ENCODE measurements around the gene HNRNPUL1. TPM values are rescaled to one million over a fixed set of nuclear protein-coding genes. Genes with fewer than 3 reads are reported as not detected.
A peak's percentile ranks its signal among the peaks of the same experiment; 100 is the strongest.
"Not testable (repeated sequence)": the region's sequence is repeated elsewhere in the genome, so short reads cannot be mapped to it uniquely, and the experiment has no call there.

HNRNPUL1 gene
- total and polyA plus RNA-seq, 4 donors: 59.5 to 156 (median 119) TPM

- DNase-seq: no peak
- H3K4me3 ChIP-seq (ENCODE audit: low read length in 2 of 2): no peak overlapping the region
- ATAC-seq (ENCODE audit: low FRiP score): no peak
- no peaks in the 10 kb centered on the region for H3K36me3 ChIP-seq (ENCODE audit: control insufficient read depth in 1 of 2, insufficient read depth in 2 of 2, low read length in 1 of 2)
- H3K4me1 ChIP-seq (ENCODE audit: control insufficient read depth in 1 of 2, insufficient read depth in 2 of 2, low read length in 2 of 2): no peaks in the 10 kb centered on the region
- WGBS, 2 donors: 87 to 88% methylated on average over 10 of the region's 10 CpGs
- intact Hi-C loops (cut with DNase I): no loop called here
- H3K27ac ChIP-seq (ENCODE audit: low read depth in 1 of 2, low read length in 2 of 2): no peak overlapping the region
- H3K27me3 ChIP-seq (ENCODE audit: control insufficient read depth in 1 of 2, insufficient read depth in 2 of 2, low read length in 1 of 2): no peaks in the 10 kb centered on the region
- no peaks in the 10 kb centered on the region for H3K9me3 ChIP-seq (ENCODE audit: control insufficient read depth, low read length)
These were observed 41.9 kb upstream of the HNRNPUL1 start for GRCh38 chr19:41222240-41222639.

- intact Hi-C loops (cut with DNase I): no loop called here
- WGBS, 2 donors: 26 to 29% methylated on average over 8 of the region's 8 CpGs
- Histone ChIP-seq H3K27ac (ENCODE audit: low read depth in 1 of 2, low read length in 2 of 2) (peak overlapping the region in 1 of 2 donors; percentile 90), H3K9me3 (ENCODE audit: control insufficient read depth, low read length) (no peaks in the 10 kb centered on the region), H3K36me3 (ENCODE audit: control insufficient read depth in 1 of 2, insufficient read depth in 2 of 2, low read length in 1 of 2) (no peaks in the 10 kb centered on the region), H3K4me1 (ENCODE audit: control insufficient read depth in 1 of 2, insufficient read depth in 2 of 2, low read length in 2 of 2) (no peaks in the 10 kb centered on the region), H3K4me3 (ENCODE audit: low read length in 2 of 2) (no peak overlapping the region), H3K27me3 (ENCODE audit: control insufficient read depth in 1 of 2, insufficient read depth in 2 of 2, low read length in 1 of 2) (no peaks in the 10 kb centered on the region)
- ATAC-seq (ENCODE audit: low FRiP score) (no peak), DNase-seq (peak; percentile 72 to 91)
These were observed 40.5 kb upstream of the HNRNPUL1 start for GRCh38 chr19:41223431-41224234.

DNA sequence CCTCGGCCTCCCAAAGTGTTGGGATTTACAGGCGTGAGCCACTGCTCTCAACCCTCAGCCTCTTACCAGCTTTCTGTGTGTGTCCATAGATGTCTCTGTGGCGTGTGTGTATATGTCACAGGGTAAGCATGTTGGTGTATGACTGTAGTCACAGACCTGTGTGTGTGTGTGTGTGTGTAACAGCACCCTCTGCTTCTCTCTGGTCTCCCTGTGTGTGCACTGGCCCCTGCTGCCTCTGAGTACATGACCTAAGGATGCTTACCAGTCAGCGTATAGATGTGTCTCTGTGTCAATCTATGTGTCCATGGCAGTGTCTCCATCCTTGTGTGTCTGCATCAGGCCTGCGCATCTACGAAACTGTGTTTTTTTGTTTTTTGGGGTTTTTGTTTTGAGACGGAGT lies 39.5 kb upstream of the HNRNPUL1 start:
- Histone ChIP-seq H3K4me3 (ENCODE audit: low read length in 2 of 2) (no peak overlapping the region), H3K27ac (ENCODE audit: low read depth in 1 of 2, low read length in 2 of 2) (no peak overlapping the region), H3K9me3 (ENCODE audit: control insufficient read depth, low read length) (no peaks in the 10 kb centered on the region), H3K36me3 (ENCODE audit: control insufficient read depth in 1 of 2, insufficient read depth in 2 of 2, low read length in 1 of 2) (no peaks in the 10 kb centered on the region), H3K27me3 (ENCODE audit: control insufficient read depth in 1 of 2, insufficient read depth in 2 of 2, low read length in 1 of 2) (no peaks in the 10 kb centered on the region), H3K4me1 (ENCODE audit: control insufficient read depth in 1 of 2, insufficient read depth in 2 of 2, low read length in 2 of 2) (no peaks in the 10 kb centered on the region)
- ATAC-seq (ENCODE audit: low FRiP score) (no peak), DNase-seq (no peak)
- WGBS, 2 donors: 94 to 96% methylated on average over 7 of the region's 7 CpGs
- intact Hi-C loops (cut with DNase I): loop anchor here in 1 of 2 donors (5.0 kb wide), 1 partner anchor 38 kb away; the partner anchor contains the start of gene HNRNPUL1

- Histone ChIP-seq H3K4me3 (ENCODE audit: low read length in 2 of 2) (no peak overlapping the region), H3K9me3 (ENCODE audit: control insufficient read depth, low read length) (no peaks in the 10 kb centered on the region), H3K36me3 (ENCODE audit: control insufficient read depth in 1 of 2, insufficient read depth in 2 of 2, low read length in 1 of 2) (no peaks in the 10 kb centered on the region), H3K27me3 (ENCODE audit: control insufficient read depth in 1 of 2, insufficient read depth in 2 of 2, low read length in 1 of 2) (no peaks in the 10 kb centered on the region), H3K27ac (ENCODE audit: low read depth in 1 of 2, low read length in 2 of 2) (peak overlapping the region; percentile 19 to 83), H3K4me1 (ENCODE audit: control insufficient read depth in 1 of 2, insufficient read depth in 2 of 2, low read length in 2 of 2) (no peaks in the 10 kb centered on the region)
- intact Hi-C loops (cut with DNase I): loop anchor here (1.0 to 5.0 kb wide), 2 partner anchors 37 kb away; partner anchors contain the start of gene HNRNPUL1 (in 1 of the 2)
- WGBS, 2 donors: 45 to 46% methylated on average over 29 of the region's 29 CpGs
- ATAC-seq (ENCODE audit: low FRiP score): peak; percentile 75
- peak; percentile 84 to 90 for DNase-seq
These were observed 38.7 kb upstream of the HNRNPUL1 start for GRCh38 chr19:41225238-41226052.

DNA sequence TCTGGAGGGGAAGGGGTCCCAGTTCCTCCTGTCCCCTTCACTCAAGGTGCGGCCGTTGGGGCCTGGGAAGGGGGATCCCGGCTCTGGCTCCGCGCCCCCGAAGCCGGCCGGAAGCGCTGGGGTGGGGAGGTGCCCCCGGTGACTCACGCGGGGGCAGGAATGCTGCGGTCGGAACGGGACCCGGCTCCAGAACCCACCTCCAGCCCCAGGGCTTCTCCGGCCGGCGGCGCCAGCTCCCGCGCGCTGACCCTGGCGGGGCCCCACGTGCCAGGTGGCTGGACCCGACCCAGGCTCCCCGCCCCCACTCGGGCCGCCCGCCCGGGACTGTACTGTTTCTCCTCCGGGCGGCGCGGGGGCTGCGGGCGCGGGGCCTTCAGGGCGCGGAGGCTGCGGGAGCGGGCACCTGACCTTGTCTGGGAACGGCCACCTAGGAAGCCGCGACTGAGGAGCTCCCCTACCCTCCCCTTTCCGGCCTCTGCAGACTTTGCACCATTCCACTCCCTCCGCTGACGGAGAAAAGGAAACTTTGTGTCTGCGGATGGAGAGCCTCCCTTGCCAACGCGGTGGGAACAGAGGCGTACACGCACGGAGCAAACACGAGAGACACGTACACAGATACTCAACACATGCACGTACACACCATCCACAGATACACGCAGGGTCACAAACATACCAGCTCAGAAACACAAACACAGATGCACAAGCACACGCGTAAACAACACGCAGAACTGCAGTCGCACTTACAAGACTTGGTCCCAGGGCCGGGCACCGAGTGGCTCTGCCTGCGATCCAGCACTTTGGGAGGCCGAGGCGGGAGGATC lies 37.9 kb upstream of the HNRNPUL1 start:
- DNase-seq: peak; percentile 83 to 94
- Histone ChIP-seq H3K4me1 (ENCODE audit: control insufficient read depth in 1 of 2, insufficient read depth in 2 of 2, low read length in 2 of 2) (no peaks in the 10 kb centered on the region), H3K27me3 (ENCODE audit: control insufficient read depth in 1 of 2, insufficient read depth in 2 of 2, low read length in 1 of 2) (no peaks in the 10 kb centered on the region), H3K9me3 (ENCODE audit: control insufficient read depth, low read length) (no peaks in the 10 kb centered on the region), H3K4me3 (ENCODE audit: low read length in 2 of 2) (no peak overlapping the region), H3K36me3 (ENCODE audit: control insufficient read depth in 1 of 2, insufficient read depth in 2 of 2, low read length in 1 of 2) (no peaks in the 10 kb centered on the region), H3K27ac (ENCODE audit: low read depth in 1 of 2, low read length in 2 of 2) (peak overlapping the region; percentile 19 to 83)
- intact Hi-C loops (cut with DNase I): loop anchor here (1.0 to 5.0 kb wide), 2 partner anchors 36 kb away; partner anchors contain the start of gene HNRNPUL1 (in 1 of the 2)
- WGBS, 2 donors: 1% methylated on average over 52 to 67 of the region's 67 CpGs
- peak; percentile 74 for ATAC-seq (ENCODE audit: low FRiP score)

DNA sequence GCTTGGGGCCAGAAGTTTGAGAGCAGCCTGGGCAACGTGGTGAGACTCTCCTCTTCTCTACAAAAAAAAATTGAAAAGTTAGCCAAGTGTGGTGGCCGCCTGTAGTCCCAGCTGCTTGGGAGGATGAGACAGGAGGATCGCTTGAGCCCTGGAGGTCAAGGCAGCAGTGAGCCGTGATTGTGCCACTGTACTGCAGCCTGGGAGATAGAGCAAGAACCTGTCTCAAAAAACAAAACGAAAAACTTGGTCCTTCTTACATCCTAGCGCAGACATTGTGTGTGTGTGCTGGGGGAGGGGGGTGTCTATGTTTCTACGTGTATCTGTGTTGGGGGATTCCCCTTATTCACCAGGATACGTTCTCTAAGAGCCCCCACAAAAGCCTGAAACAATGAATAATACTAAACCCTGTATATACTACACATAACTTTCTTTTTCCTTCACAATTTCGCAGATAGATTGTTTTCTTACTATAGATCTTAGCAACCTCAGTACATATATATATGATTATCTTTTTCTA lies 37.2 kb upstream of the HNRNPUL1 start:
- WGBS, 2 donors: 59 to 61% methylated on average over 9 of the region's 9 CpGs

DNA sequence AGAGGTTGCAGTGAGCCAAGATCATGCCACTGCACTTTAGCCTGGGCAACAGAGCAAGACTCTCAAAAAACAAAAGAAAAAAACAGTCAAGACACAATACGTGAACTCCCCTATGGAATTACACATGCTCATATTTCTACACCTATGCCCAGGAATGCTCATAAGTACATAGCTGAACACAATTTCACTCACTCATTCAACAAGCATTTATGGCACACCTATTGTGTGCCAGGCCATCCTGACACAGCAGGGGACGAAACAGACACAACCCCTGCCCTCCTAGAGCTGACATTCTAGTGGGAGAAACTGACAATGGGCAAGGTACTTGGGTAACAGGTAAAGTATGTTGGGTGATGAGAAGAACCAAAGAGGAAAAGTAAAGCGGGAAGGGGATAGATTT lies 35.7 kb upstream of the HNRNPUL1 start:
- DNase-seq: no peak
- H3K4me1 ChIP-seq (ENCODE audit: control insufficient read depth in 1 of 2, insufficient read depth in 2 of 2, low read length in 2 of 2): no peaks in the 10 kb centered on the region
- intact Hi-C loops (cut with DNase I): loop anchor here in 1 of 2 donors (5.0 kb wide), 1 partner anchor 34 kb away; the partner anchor contains the start of gene HNRNPUL1

More for the DNA sequence above, 37.2 kb upstream of the HNRNPUL1 start:
- Histone ChIP-seq H3K9me3 (ENCODE audit: control insufficient read depth, low read length) (no peaks in the 10 kb centered on the region), H3K4me1 (ENCODE audit: control insufficient read depth in 1 of 2, insufficient read depth in 2 of 2, low read length in 2 of 2) (no peaks in the 10 kb centered on the region), H3K36me3 (ENCODE audit: control insufficient read depth in 1 of 2, insufficient read depth in 2 of 2, low read length in 1 of 2) (no peaks in the 10 kb centered on the region), H3K27ac (ENCODE audit: low read depth in 1 of 2, low read length in 2 of 2) (peak overlapping the region in 1 of 2 donors; percentile 83), H3K4me3 (ENCODE audit: low read length in 2 of 2) (no peak overlapping the region), H3K27me3 (ENCODE audit: control insufficient read depth in 1 of 2, insufficient read depth in 2 of 2, low read length in 1 of 2) (no peaks in the 10 kb centered on the region)
- intact Hi-C loops (cut with DNase I): loop anchor here (1.0 to 5.0 kb wide), 2 partner anchors 35 kb away; partner anchors contain the start of gene HNRNPUL1 (in 1 of the 2)
- ATAC-seq (ENCODE audit: low FRiP score) (no peak), DNase-seq (no peak)

DNA sequence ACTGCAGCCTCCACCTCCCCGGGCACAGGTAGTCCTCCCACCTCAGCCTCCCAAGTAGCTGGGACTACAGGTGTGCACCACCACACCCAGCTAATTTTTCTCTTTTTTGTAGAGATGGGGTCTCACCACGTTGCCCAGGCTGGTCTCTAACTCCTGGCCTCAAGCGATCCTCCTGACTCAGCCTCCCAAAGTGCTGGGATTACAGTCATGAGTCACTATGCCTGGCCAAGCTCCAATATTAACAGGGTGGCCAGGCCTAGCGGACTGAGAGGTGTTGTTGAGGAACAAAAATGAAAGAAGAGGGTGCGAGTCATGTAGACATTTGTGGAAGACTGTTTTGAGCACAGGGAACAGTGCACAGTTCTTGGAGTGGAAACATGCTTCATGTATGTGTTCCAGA lies 34.8 kb upstream of the HNRNPUL1 start:
- not testable (repeated sequence) for DNase-seq; H3K4me3 ChIP-seq (ENCODE audit: low read length in 2 of 2); ATAC-seq (ENCODE audit: low FRiP score); H3K27ac ChIP-seq (ENCODE audit: low read depth in 1 of 2, low read length in 2 of 2); H3K4me1 ChIP-seq (ENCODE audit: control insufficient read depth in 1 of 2, insufficient read depth in 2 of 2, low read length in 2 of 2); H3K36me3 ChIP-seq (ENCODE audit: control insufficient read depth in 1 of 2, insufficient read depth in 2 of 2, low read length in 1 of 2); H3K9me3 ChIP-seq (ENCODE audit: control insufficient read depth, low read length); H3K27me3 ChIP-seq (ENCODE audit: control insufficient read depth in 1 of 2, insufficient read depth in 2 of 2, low read length in 1 of 2)
- 66 to 70% methylated on average over 5 of the region's 5 CpGs for WGBS, 2 donors
- intact Hi-C loops (cut with DNase I): loop anchor here in 1 of 2 donors (5.0 kb wide), 1 partner anchor 33 kb away; the partner anchor contains the start of gene HNRNPUL1

More for the DNA sequence above, 35.7 kb upstream of the HNRNPUL1 start:
- no peak overlapping the region for H3K27ac ChIP-seq (ENCODE audit: low read depth in 1 of 2, low read length in 2 of 2)
- H3K27me3 ChIP-seq (ENCODE audit: control insufficient read depth in 1 of 2, insufficient read depth in 2 of 2, low read length in 1 of 2): no peaks in the 10 kb centered on the region
- H3K4me3 ChIP-seq (ENCODE audit: low read length in 2 of 2): no peak overlapping the region
- WGBS, 2 donors: 82% methylated on average over 3 of the region's 3 CpGs
- no peaks in the 10 kb centered on the region for H3K9me3 ChIP-seq (ENCODE audit: control insufficient read depth, low read length)
- peaks cover 0 to 1% of the 10 kb centered on the region in 2 donors for H3K36me3 ChIP-seq (ENCODE audit: control insufficient read depth in 1 of 2, insufficient read depth in 2 of 2, low read length in 1 of 2)
- no peak for ATAC-seq (ENCODE audit: low FRiP score)

Measured in aorta (tissue), 5 donors.